Islet of Langerhans (tissue), 1 donor: ENCODE data around the gene CCDC92.
"Not testable (repeated sequence)": the region's sequence is repeated elsewhere in the genome, so short reads cannot be mapped to it uniquely, and the experiment has no call there.

Experiments
- FAIRE-seq: peaks from one replicate; lab custom pipeline; 2011; peaks lifted over from hg19 to GRCh38; lab: Jason Lieb, UNC

CCDC92 gene

DNA sequence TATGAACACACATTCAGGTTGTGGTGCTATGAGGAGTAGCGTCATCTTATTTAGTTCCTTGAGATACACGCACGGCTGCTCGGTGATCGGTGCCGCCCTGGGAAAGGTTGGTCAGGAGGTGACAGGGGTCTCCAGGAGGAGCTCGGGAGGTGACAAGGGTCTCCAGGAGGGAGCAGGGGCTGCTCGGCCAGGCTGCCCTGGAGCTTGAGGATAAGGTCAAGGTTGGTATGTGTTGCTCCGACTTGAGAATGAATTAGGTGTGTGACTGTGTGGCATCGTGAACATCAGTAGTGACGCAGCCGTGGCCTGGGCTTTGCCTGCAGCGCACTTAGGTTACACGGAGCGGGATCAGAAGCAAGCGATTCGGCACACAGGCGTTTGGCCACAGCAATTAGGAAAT is 36.2 kb downstream of the CCDC92 start:
- FAIRE-seq, result no peak

DNA sequence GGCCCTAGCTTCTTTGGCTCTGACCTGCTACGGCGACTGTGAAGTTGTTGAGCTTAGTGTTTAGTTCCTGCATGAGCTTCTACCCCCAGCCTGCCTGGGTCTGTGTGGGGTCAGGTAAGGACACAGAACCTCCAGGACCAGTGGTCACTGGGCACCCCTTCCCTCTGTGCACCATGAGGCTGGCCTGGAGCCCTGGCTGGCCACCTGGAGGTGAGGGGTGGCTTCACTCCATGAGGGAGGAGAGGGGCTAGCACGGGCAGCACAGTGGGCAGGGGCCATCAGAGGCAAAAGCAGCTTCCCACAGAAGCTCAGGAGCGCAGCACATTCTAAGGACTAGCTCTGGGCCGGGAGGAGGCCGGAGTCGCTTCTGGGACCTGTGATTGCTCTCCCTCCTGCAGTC is 36.7 kb downstream of the CCDC92 start:
- FAIRE-seq, result no peak

DNA sequence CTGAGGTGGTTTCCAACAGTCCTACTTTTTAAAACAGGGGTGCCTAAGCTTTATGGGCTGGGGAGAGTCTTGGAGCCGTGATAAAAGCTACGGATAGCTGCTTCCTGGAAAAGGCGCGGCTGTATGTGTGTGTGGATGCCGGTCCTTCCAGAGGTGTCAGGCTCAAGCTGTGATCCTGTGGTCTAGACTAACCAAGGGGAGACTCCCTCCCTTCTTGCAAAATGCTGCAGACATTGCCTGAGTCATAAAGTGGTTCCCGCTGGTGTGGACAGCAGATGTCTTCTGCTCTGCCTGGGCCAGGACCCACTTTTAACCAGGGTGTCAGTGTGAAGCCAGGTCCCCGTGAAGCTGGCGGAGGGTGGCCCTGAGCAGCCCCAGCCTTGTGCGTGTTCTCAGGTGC is 37.8 kb downstream of the CCDC92 start:
- no peak for FAIRE-seq

DNA sequence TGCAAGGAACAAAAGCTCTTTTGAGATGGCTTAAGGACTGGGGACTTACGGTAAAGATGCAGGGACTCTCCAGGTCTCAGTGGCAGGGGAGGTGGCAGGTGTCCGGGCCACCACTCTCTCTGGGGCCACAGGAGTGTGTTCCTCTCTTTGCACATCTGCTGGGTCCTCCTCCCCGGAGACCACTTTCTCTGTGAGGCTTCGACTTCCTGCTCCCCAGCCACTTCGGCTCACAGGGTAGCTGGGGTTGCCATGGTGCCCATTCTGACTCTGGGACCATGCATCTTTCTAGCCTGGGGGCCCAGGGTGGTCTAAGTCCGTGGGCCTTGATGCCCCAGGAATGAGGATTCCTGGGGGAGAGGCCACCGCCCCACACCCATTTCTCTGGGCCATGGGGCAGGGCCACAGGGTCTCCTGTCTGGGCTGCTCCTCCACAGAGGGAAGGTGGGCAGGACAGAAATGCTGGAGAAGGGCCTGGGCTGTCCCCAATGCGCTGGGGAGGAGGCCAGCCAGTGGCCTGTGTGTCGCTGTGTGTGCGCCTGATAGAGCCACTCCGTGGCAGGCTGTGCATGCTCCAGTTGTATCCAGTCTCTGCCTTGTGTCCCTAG is 38.5 kb downstream of the CCDC92 start:
- no peak for FAIRE-seq

DNA sequence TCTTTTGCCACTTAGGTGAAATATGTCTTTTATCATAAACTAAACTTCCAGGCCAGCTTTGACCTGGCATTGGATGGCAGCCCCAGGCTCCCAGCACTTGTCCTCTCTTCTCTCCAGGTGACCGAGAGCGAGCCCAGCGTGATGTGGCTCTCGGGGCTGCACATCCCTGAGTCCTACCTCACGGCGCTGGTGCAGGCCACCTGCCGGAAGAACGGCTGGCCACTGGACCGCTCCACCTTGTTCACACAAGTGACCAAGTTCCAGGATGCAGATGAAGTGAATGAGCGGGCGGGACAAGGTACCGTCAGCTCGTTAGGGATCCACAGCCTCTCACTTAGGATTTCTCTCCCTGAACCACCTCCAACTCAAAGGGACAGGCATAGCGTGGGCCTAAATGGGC is 39.4 kb downstream of the CCDC92 start:
- FAIRE-seq, result no peak

GRCh38 chr12:123931686-123932321 is 40.8 kb downstream of the CCDC92 start:
- no peak for FAIRE-seq

DNA sequence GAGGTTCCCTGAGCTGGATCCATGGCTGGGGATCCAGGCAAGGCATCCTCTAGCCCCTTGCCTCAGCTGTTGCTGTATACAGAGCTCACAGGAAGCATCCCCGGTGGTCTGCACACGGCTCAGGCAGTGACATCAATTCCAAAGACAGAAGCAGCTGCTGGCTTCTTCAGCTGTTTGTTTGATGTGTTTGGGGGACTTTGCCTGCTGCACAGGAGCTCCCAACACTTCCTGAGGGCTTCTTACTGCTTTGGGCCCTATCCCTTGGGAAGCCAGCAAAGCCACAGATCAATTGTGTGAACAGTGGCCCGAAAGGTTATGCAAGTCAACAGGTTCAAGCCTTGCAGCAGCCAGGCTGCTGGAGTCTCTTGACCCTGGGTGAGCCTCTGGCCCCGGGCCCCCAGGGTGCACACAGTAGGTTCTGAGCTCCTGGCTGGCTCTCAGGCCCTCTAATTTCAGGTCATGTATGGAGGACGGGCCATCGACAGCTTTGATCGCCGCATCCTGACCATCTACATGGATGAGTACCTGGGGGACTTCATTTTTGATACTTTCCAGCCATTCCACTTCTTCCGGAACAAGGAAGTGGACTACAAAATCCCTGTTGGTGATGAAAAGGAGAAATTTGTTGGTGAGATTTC is 42.6 kb downstream of the CCDC92 start:
- no peak for FAIRE-seq

DNA sequence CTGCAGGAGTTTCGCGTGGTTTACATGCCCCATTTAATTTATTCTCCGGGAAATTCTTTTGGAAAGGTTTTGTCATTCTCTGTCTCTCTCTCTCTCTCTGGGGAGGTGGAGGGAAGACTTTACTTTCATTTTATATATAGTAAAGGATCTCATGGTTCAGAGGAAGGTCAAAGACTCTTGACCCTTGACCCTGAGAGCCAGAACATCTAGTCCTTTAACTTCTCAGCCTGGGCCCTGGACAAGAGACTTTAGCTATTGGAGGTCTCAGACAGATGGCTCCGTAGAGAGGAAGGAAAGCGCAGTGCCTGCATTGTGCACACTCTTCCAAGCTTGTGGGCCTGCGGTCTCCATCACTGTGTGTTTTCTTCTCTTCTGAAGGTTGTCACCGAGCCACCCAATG is 43.7 kb downstream of the CCDC92 start:
- FAIRE-seq, result no peak

DNA sequence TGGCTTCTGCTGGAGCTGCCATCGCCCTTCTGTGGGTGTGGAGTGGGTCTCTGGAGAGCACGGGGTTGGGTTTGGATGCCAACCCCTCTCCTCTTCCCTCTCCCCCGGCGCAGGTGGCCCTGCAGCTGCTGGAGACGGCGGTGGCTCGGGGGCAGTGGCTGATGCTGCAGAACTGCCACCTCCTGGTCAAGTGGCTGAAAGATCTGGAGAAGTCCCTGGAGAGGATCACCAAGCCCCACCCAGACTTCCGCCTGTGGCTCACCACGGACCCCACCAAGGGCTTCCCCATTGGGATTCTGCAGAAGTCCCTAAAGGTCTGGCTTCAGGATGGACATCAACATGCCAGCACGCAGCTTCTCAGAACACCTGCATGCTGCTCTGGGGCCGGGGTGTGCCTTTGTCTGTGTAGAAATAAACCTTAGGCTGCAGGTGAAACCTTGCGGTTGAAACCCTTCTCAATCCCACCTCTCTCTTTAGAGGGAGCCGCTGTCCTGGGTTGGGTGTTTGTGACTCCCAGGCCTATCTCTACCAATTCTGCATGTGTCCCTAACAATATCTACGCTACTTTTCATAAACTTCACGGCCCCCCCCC is 44.3 kb downstream of the CCDC92 start:
- no peak for FAIRE-seq

- no peak for FAIRE-seq
Observed at GRCh38 chr12:123924539-123924938, 48.1 kb downstream of the CCDC92 start.

DNA sequence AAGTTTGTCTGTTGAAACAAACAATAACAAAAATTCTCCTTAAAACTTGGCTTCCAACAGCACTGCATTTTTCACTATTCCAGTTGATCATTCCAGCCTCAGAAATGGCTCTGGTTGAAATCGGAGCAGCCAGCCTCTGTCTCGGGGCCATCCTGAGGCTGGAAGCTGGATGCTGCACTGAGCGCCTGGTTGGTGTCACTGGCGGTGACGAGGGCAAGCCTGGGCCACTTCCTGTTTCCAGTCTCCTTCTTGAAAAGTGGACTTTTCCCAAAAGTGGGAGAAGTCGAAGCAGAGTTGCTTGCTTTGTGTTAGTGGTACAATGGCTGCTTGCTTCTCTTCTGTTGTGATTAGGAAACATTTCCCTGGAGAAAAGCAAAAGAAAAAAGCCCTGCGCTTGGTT is 48.7 kb downstream of the CCDC92 start:
- FAIRE-seq, result no peak

- FAIRE-seq, result no peak
Observed at GRCh38 chr12:123923038-123923437, 49.6 kb downstream of the CCDC92 start.

DNA sequence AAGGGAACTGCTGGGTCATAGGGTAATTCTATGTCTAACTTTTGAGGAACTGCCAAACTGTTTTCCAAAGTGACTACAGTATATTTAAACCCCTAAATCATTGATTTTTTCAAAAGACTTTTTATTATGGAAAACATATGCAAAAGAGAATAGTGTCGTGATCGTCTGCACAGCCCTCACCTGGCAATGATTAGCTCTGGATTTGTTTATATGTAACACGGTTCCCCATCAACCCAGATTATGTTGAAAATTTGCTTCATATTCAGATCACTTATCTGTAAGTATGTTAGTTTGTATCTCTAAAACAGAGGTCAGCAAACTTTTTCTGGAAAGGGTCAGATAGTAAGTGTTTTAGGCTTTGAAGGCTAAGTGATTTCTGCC is 52.7 kb downstream of the CCDC92 start:
- FAIRE-seq, result no peak

DNA sequence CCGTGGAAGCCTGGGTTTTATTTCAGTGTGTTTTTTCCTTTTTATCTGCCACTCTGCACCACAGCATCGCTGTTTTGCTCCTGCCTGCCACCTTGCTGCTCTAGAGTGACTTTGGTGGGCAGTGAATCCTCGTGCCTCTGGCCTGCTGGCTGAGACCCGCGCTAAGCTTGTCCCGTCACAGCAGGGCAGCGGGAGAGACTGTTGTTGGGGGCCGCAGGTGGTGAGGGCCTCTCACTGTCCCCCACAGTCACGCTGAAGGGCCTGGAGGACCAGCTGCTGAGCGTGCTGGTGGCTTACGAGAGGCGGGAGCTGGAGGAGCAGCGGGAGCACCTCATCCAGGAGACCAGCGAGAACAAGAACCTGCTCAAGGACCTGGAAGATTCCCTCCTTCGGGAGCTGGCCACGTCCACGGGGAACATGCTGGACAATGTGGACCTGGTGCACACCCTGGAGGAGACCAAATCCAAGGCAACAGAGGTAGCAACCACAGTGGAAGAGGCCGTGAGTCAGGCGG is 55.2 kb downstream of the CCDC92 start:
- no peak for FAIRE-seq

GRCh38 chr12:123916729-123917128 is 55.9 kb downstream of the CCDC92 start:
- no peak for FAIRE-seq

DNA sequence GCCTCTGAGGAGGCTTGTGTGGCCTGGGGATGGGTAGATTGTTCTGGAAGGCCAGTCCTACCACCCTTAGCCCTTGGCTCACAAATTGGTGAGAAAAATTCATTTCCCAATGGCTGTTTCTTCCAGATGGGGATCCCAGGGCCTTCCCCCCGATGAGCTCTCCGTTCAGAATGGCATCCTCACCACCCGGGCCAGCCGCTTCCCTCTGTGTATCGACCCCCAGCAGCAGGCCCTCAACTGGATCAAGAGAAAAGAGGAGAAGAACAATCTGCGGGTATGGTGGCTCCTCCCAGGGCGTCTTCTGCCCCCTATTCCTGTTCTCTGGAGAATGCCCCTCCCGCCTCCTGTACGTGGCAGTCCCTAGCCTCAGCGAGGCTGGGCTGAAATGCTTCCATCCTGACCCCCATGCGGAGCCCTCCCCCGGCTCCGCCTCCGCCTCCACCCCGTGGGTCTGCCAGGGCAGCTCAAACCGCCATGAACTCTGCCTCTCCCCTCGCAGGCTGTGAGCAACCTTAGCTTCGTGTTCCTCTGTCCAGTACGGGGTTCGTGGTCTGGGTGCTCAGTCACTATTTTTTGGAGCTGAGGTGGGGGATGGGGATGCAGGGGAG is 57.8 kb downstream of the CCDC92 start:
- no peak for FAIRE-seq

- FAIRE-seq, result no peak
Observed at GRCh38 chr12:123912415-123913380, 59.9 kb downstream of the CCDC92 start.

GRCh38 chr12:123911672-123912409 is 60.8 kb downstream of the CCDC92 start:
- not testable (repeated sequence) for FAIRE-seq

DNA sequence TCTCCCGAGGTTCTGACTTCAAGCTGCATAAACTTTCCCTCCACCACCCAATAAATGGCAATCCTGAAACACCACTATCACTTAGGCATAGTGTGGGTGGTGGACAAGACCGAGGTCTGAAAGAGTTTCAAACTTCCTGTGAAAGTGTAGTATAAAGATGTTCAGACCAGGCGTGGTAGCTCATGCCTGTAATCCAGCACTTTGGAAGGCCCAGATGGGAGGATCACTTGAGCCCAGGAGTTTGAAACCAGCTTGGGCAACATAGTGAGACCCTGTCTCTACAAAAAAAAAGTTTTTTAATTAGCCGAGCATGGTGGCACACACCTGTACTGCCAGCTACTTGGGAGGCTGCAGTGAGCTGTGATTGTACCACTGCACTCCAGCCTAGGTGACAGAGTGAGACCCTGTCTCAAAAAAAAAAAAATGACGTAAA is 61.9 kb downstream of the CCDC92 start:
- FAIRE-seq, result no peak

GRCh38 chr12:123910057-123910456 is 62.6 kb downstream of the CCDC92 start:
- no peak for FAIRE-seq
